22Rv1 (cell line): ENCODE results near the gene SLC35G6.

Experiments used
- ZFX ChIP-seq: fragments of 450-650 bp; IDR thresholded peaks from 2 replicates; pipeline ENCODE4 v1.6.1; 2017; ENCODE audit warnings: antibody characterized with exemption, borderline replicate concordance
- TF ChIP-seq, protein P1 (sequence below): fragments of 450-650 bp; IDR thresholded peaks from 2 replicates; pipeline ENCODE4 v1.5.1; 2017; ENCODE audit warnings: mild to moderate bottlenecking

GRCh38 chr17:7440834-7441195, 40.4 kb upstream of the SLC35G6 start:
- TF ChIP-seq, protein P1, sequence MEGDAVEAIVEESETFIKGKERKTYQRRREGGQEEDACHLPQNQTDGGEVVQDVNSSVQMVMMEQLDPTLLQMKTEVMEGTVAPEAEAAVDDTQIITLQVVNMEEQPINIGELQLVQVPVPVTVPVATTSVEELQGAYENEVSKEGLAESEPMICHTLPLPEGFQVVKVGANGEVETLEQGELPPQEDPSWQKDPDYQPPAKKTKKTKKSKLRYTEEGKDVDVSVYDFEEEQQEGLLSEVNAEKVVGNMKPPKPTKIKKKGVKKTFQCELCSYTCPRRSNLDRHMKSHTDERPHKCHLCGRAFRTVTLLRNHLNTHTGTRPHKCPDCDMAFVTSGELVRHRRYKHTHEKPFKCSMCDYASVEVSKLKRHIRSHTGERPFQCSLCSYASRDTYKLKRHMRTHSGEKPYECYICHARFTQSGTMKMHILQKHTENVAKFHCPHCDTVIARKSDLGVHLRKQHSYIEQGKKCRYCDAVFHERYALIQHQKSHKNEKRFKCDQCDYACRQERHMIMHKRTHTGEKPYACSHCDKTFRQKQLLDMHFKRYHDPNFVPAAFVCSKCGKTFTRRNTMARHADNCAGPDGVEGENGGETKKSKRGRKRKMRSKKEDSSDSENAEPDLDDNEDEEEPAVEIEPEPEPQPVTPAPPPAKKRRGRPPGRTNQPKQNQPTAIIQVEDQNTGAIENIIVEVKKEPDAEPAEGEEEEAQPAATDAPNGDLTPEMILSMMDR: no peak
- no peak for TF ChIP-seq ZFX
